IMR-90 (cell line): ENCODE data around the gene NPHP4.

ENCODE experiments used
- BHLHE40 ChIP-seq: fragments of 150-350 bp; IDR thresholded peaks from 2 replicates; pipeline ENCODE4 v1.6.1; 2016; ENCODE audit warnings: mild to moderate bottlenecking, low read depth, low read length
- CEBPB ChIP-seq: IDR thresholded peaks from 2 replicates; pipeline ENCODE4 v1.6.1; 2012; ENCODE audit warnings: low read depth, low read length, improper control_type of control experiment
- CTCF ChIP-seq: conservative IDR thresholded peaks from 2 replicates; pipeline ENCODE4 v1.5.1; 2012; ENCODE audit warnings: mild to moderate bottlenecking, low read depth, low read length, improper control_type of control experiment
- FOS ChIP-seq: fragments of 150-350 bp; IDR thresholded peaks from 2 replicates; pipeline ENCODE4 v1.6.1; 2016; ENCODE audit warnings: low read depth, low read length
- MXI1 ChIP-seq: IDR thresholded peaks from 2 replicates; pipeline ENCODE4 v1.6.1; 2012; ENCODE audit warnings: low read depth, mild to moderate bottlenecking, low read length, moderate library complexity, borderline replicate concordance
- NFE2L2 ChIP-seq: fragments of 150-350 bp; IDR thresholded peaks from 2 replicates; pipeline ENCODE4 v1.6.1; 2016; ENCODE audit warnings: low read depth, mild to moderate bottlenecking, low read length
- POLR2A ChIP-seq: IDR thresholded peaks from 2 replicates; pipeline ENCODE4 v1.6.1; 2012; ENCODE audit warnings: mild to moderate bottlenecking, low read depth, low read length
- RAD21 ChIP-seq: IDR thresholded peaks from 2 replicates; pipeline ENCODE4 v1.6.1; 2012; ENCODE audit warnings: low read length, improper control_type of control experiment
- RFX5 ChIP-seq: IDR thresholded peaks from 2 replicates; pipeline ENCODE4 v1.8.0; 2012; ENCODE audit warnings: low read depth, mild to moderate bottlenecking, low read length, moderate library complexity
- SMC3 ChIP-seq: fragments of 150-350 bp; IDR thresholded peaks from 2 replicates; pipeline ENCODE4 v1.6.1; 2016; ENCODE audit warnings: low read depth, mild to moderate bottlenecking, antibody characterized with exemption, low read length, moderate library complexity
- TF ChIP-seq, protein P1 (sequence below): fragments of 150-350 bp; IDR thresholded peaks from 2 replicates; pipeline ENCODE4 v1.6.1; 2017; ENCODE audit warnings: mild to moderate bottlenecking, antibody characterized with exemption, low read length, low read depth

DNA sequence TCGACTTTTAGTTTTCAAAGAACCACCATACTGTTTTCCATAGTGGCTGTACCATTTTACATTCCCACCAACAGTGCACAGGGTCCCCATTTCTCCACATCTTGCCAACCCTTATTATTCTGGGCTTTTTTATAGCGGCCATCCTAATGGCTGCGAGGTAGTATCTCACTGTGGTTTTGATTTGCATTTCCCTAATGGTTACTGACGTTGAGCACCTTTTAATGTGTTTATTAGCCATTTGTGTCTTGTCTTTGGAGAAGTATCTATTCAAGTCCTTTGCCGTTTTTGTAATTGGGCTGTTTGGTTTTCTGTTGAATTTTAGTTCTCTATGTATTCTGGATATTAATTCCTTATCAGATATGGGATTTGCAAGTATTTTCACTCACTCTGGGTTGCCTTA, 31.1 kb upstream of the NPHP4 start:
- TF ChIP-seq CTCF (no peak), CEBPB (no peak), RAD21 (no peak), POLR2A (no peak), RFX5 (no peak), BHLHE40 (no peak), SMC3 (no peak), MXI1 (no peak), FOS (no peak), NFE2L2 (no peak)
- TF ChIP-seq, protein P1, sequence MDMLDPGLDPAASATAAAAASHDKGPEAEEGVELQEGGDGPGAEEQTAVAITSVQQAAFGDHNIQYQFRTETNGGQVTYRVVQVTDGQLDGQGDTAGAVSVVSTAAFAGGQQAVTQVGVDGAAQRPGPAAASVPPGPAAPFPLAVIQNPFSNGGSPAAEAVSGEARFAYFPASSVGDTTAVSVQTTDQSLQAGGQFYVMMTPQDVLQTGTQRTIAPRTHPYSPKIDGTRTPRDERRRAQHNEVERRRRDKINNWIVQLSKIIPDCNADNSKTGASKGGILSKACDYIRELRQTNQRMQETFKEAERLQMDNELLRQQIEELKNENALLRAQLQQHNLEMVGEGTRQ, result no peak
